Tibial nerve (tissue), 4 donors: ENCODE measurements around the gene GMIP. TPM values are rescaled to one million over a fixed set of nuclear protein-coding genes. Genes with fewer than 3 reads are reported as not detected.

Experiments
- DNase-seq, 2 donors: peaks; one replicate each; pipeline ENCODE4 v3.0.0-alpha.2; 2019; ENCODE audit warnings: low spot score in 2 of 2
- H3K27ac ChIP-seq, 4 donors: fragments of 200-600 bp; sonication (generic) in 3 of 4; one replicate each; pipeline ENCODE4 v1.5.1; 2017 to 2019; ENCODE audit warnings: mild to moderate bottlenecking in 1 of 4
- H3K27me3 ChIP-seq, 2 donors: fragments of 200-600 bp; sonication (generic) in 1 of 2; one replicate each; pipeline versions ENCODE4 v1.5.1 to v1.6.0; 2017 to 2019
- H3K36me3 ChIP-seq, 3 donors: fragments of 200-600 bp; sonication (generic); one replicate each; pipeline ENCODE4 v1.5.1; 2018 to 2019
- H3K4me1 ChIP-seq, 4 donors: fragments of 200-600 bp; sonication (generic) in 3 of 4; one replicate each; pipeline ENCODE4 v1.5.1; 2017 to 2019
- H3K4me3 ChIP-seq, 4 donors: fragments of 200-600 bp; sonication (generic) in 3 of 4; one replicate each; pipeline ENCODE4 v1.5.1; 2017 to 2019; ENCODE audit warnings: mild to moderate bottlenecking in 1 of 4, moderate library complexity in 1 of 4
- H3K9me3 ChIP-seq, 4 donors: fragments of 200-600 bp; sonication (generic) in 3 of 4; one replicate each; pipeline ENCODE4 v1.5.1; 2017 to 2019
- EP300 ChIP-seq, 2 donors: sonication (generic); formaldehyde crosslinking; IDR thresholded peaks; one replicate each; pipeline ENCODE4 v1.6.1; 2017; ENCODE audit warnings: antibody characterized with exemption in 2 of 2, mild to moderate bottlenecking in 1 of 2
- POLR2A ChIP-seq, 2 donors: fragments of 450-650 bp; IDR thresholded peaks; one replicate each; pipeline ENCODE4 v1.6.1; 2017; ENCODE audit warnings: antibody characterized with exemption in 2 of 2, mild to moderate bottlenecking in 2 of 2, moderate library complexity in 2 of 2
- WGBS, 2 donors: methylation state at CpG; one replicate each; pipeline ENCODE4 v1.1.5; 2018; 5-methylcytosine and 5-hydroxymethylcytosine counted together
- total RNA-seq, 4 donors: library from RNA; depleted of rRNA; stranded (reverse); fragments of >200 nt; gene quantifications; one replicate each; pipeline ENCODE4 v1.1.0, GENCODE V29; 2016
- TF ChIP-seq, protein P1 (sequence below), 5 experiments: fragments of 200-600 bp in 3 of 5; fragments of 450-650 bp in 2 of 5; sonication (generic) in 3 of 5; IDR thresholded peaks; one replicate each; pipeline ENCODE4 v1.5.1; 2016 to 2019; ENCODE audit warnings: antibody characterized with exemption in 5 of 5, mild to moderate bottlenecking in 3 of 5, moderate library complexity in 2 of 5

The GMIP gene
- total RNA-seq, 4 donors from 2014 or later = 8.8 to 35.1 (median 15.6) TPM

DNA sequence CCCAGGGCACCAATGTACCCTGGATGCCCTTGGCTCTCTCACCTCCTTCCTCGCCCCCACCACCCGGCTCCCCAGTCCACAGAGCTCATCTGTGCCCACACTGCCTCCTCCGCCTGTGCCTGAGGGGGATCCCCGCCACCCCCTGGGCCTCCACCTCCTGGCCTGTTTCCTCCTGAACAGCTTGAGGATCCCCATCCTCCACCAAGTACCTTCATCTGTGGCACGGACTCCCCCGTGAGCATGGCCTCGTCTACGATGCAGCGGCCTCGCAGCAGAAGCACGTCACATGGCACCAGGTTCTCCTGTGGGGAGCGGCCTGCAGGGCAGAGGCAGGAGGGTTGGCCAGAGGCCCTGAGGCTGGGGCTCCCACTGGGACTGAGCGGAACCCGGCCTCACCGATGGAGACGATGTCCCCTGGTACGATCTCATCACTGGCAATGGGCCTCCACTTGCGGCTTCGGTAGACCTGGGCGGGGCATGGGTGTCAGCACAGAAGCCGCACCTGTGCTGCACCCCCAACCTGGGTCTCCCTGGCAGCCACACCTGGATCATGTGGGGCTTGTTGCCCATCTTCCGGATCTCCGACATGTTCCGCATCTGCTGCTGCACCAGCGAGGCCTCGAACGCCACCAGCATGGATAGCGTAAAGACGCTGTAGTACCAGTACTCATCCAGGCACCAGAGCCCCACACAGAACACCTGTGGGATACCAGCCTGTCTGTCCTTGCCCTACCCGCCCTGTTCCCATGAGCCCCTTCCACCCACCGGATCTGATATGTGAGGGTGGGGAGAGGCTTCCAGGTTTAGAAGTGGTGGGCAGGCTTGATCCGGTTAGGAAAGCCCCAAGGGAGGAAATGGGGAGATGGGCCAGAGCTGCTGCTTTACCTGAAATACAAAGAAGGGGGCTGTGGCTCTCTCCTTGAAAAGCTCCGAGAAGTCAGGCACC is 13.3 kb upstream of the GMIP start:
- peaks cover 6 to 88% (median 67%) of the 10 kb centered on the region in 3 donors for H3K36me3 ChIP-seq

DNA sequence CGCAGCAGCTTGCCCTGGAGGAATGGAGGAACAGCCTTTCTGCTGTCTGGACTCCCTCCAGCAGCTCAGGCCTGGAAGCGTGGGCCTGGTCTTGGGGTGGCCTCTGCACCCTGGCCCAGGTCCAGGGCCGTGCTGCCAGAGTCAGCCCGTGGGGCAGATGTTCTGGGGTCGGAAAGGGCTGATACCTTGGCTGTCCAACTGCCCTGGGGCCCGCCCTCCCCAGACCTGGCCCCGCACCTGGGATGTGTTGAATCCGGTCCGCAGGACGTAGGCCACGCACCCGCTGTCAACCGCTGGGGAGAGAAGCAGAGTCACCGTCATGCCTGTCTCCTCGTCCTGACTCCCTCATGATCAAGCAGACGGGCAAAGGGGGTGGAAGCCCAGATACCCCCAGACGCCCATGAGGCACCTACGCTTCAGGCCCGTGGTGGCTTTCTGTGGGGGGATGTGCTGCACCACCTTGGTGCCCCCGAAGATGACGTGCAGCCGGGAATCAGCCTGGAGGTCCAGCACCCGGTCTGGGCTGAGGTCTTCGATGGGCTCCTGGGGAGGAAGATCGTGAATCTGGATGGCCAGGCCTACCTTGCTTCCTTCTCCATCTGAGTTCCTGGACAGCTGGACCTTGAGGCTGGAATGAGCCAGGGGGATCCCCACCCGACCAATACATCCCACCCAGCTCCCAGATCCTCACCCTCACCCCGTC is 12.3 kb upstream of the GMIP start:
- no peak for DNase-seq
- Histone ChIP-seq H3K4me3 (no peak overlapping the region), H3K36me3 (peaks cover 6 to 95% (median 74%) of the 10 kb centered on the region in 3 donors), H3K4me1 (peaks cover 0 to 21% (median under 1%) of the 10 kb centered on the region in 4 donors), H3K9me3 (no peaks in the 10 kb centered on the region), H3K27me3 (no peaks in the 10 kb centered on the region), H3K27ac (no peak overlapping the region)
- TF ChIP-seq EP300 (IDR thresholded peaks at IDR 0.05) (no peak), POLR2A (IDR thresholded peaks at IDR 0.05) (no peak)
- TF ChIP-seq, protein P1, sequence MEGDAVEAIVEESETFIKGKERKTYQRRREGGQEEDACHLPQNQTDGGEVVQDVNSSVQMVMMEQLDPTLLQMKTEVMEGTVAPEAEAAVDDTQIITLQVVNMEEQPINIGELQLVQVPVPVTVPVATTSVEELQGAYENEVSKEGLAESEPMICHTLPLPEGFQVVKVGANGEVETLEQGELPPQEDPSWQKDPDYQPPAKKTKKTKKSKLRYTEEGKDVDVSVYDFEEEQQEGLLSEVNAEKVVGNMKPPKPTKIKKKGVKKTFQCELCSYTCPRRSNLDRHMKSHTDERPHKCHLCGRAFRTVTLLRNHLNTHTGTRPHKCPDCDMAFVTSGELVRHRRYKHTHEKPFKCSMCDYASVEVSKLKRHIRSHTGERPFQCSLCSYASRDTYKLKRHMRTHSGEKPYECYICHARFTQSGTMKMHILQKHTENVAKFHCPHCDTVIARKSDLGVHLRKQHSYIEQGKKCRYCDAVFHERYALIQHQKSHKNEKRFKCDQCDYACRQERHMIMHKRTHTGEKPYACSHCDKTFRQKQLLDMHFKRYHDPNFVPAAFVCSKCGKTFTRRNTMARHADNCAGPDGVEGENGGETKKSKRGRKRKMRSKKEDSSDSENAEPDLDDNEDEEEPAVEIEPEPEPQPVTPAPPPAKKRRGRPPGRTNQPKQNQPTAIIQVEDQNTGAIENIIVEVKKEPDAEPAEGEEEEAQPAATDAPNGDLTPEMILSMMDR (IDR thresholded peaks at IDR 0.05) = no peak
- WGBS, 2 donors = 84 to 90% methylated on average over 22 to 27 of the region's 27 CpGs

More for the DNA sequence above, 13.3 kb upstream of the GMIP start:
- Histone ChIP-seq H3K27ac (no peak overlapping the region), H3K4me3 (no peak overlapping the region), H3K9me3 (no peaks in the 10 kb centered on the region), H3K4me1 (peaks cover 0 to 31% (median 6%) of the 10 kb centered on the region in 4 donors), H3K27me3 (no peaks in the 10 kb centered on the region)
- no peak for DNase-seq
- TF ChIP-seq, protein P1 (IDR thresholded peaks at IDR 0.05) = no peak
- no peak for TF ChIP-seq EP300 (IDR thresholded peaks at IDR 0.05)
- no peak for TF ChIP-seq POLR2A (IDR thresholded peaks at IDR 0.05)
- 90% methylated on average over 26 to 32 of the region's 33 CpGs for WGBS, 2 donors

DNA sequence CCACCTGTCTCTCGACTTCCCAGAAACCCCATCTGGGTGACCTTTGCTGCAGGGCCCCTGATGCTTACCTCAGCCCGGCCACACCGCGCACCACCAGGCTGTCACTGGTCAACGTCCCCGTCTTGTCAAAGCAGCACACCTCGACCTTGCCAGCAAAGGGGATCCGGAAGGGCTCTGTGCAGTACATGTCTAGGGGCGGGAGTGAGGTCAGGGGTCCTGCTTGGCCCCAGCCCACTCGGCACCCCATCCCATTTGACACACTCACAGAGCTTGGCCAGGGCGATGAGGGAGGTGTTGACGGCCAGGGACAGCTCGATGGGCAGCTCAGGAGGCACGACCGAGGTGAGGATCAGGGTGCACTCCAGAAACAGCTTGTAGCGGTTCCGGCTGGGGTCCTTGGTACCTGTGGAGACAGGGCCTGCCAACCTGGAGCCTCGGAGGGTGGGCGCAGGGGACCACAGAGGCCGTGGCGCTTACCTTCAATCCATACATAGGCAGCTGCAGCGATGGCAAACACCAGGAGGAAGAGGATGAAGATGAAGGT is 11.7 kb upstream of the GMIP start:
- DNase-seq = no peak
- Histone ChIP-seq H3K9me3 (no peaks in the 10 kb centered on the region), H3K27me3 (no peaks in the 10 kb centered on the region), H3K4me3 (no peak overlapping the region), H3K36me3 (peaks cover 6 to 100% (median 79%) of the 10 kb centered on the region in 3 donors), H3K4me1 (peaks cover 0 to 17% (median 0%) of the 10 kb centered on the region in 4 donors), H3K27ac (no peak overlapping the region)
- WGBS, 2 donors = 93 to 96% methylated on average over 14 to 21 of the region's 22 CpGs
- TF ChIP-seq, protein P1 (IDR thresholded peaks at IDR 0.05) = no peak
- TF ChIP-seq EP300 (IDR thresholded peaks at IDR 0.05) (no peak), POLR2A (IDR thresholded peaks at IDR 0.05) (no peak)

DNA sequence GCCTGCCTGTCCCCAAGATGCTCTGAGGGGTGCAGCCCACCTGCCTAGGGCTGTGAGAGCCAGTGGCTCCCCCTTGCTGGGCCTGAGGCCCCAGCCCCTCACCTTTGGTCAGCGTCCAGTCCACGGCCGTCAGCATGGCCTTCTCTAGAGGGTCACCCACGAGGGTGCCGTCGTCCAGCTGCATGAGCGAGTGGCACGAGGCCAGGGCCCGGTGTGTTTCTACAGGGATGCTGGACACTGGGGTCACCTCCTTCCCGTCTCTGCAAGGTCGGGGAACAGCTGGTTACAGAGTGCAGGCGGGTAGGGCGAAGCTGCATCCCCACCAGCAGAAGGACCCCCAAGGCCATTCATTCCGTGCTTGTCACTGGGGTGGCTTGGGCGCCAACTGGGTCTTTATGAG is 11.0 kb upstream of the GMIP start:
- Histone ChIP-seq H3K9me3 (no peaks in the 10 kb centered on the region), H3K4me1 (peaks cover 0 to 15% (median 0%) of the 10 kb centered on the region in 4 donors), H3K27me3 (no peaks in the 10 kb centered on the region), H3K4me3 (no peak overlapping the region), H3K36me3 (peaks cover 6 to 100% (median 81%) of the 10 kb centered on the region in 3 donors), H3K27ac (no peak overlapping the region)
- DNase-seq = no peak
- 88% methylated on average over 9 of the region's 15 CpGs; no CpG with 5 or more reads in 1 of the 2 donors for WGBS, 2 donors
- no peak for TF ChIP-seq POLR2A (IDR thresholded peaks at IDR 0.05)
- TF ChIP-seq EP300 (IDR thresholded peaks at IDR 0.05) = no peak
- TF ChIP-seq, protein P1 (IDR thresholded peaks at IDR 0.05) = no peak
